ENCODE measurements around the gene RANBP1.

GRCh38 chr22:20171288-20172140 lies 55.6 kb downstream of the RANBP1 start:
- TF ChIP-seq CTCF (conservative IDR thresholded peaks at IDR 0.05; ENCODE audit: low read length): no peak
- TF ChIP-seq EZH2phosphoT487 (IDR thresholded peaks at IDR 0.05; ENCODE audit: borderline replicate concordance, low read depth, low read length): no peak

All from OCI-LY7 (cell line).